ENCODE measurements around the gene SKAP2. TPM values are rescaled to one million over a fixed set of nuclear protein-coding genes. Genes with fewer than 3 reads are reported as not detected.

The SKAP2 gene
- total RNA-seq, 1 donor from 2014 or later, result 50.2 TPM

GRCh38 chr7:26857506-26858240, 6.7 kb downstream of the SKAP2 start:
- DNase-seq (ENCODE audit: low spot score in 2 of 2), result no peak
- Histone ChIP-seq H3K4me3 (peak overlapping the region; percentile 37 to 51), H3K27me3 (no peaks in the 10 kb centered on the region), H3K36me3 (no peaks in the 10 kb centered on the region), H3K27ac (peak overlapping the region; percentile 37 to 45), H3K4me1 (peaks cover 0 to 2% of the 10 kb centered on the region in 2 donors), H3K9me3 (no peaks in the 10 kb centered on the region)
- no peak for TF ChIP-seq CTCF (IDR thresholded peaks at IDR 0.05)
- intact Hi-C loops (cut with DNase I), result loop anchor here (2.0 to 5.0 kb wide), 2 partner anchors 235 to 485 kb away; no protein-coding TSS in a partner anchor

- Histone ChIP-seq H3K9me3 (no peaks in the 10 kb centered on the region), H3K27me3 (no peaks in the 10 kb centered on the region), H3K4me3 (peak overlapping the region; percentile 37 to 51), H3K36me3 (no peaks in the 10 kb centered on the region), H3K27ac (peak overlapping the region; percentile 37 to 45), H3K4me1 (peaks cover 0 to 2% of the 10 kb centered on the region in 2 donors)
- no peak for TF ChIP-seq CTCF (IDR thresholded peaks at IDR 0.05)
- DNase-seq (ENCODE audit: low spot score in 2 of 2), result no peak
- intact Hi-C loops (cut with DNase I), result loop anchor here (2.0 to 5.0 kb wide), 2 partner anchors 236 to 485 kb away; no protein-coding TSS in a partner anchor
Observed at GRCh38 chr7:26857170-26857505, 7.3 kb downstream of the SKAP2 start.

- intact Hi-C loops (cut with DNase I), result loop anchor here (2.0 to 5.0 kb wide), 2 partner anchors 236 to 484 kb away; no protein-coding TSS in a partner anchor
- Histone ChIP-seq H3K27me3 (no peaks in the 10 kb centered on the region), H3K27ac (peak overlapping the region in 1 of 2 donors; percentile 14), H3K4me3 (peak overlapping the region in 1 of 2 donors; percentile 7), H3K4me1 (peaks cover 0 to 2% of the 10 kb centered on the region in 2 donors), H3K9me3 (no peaks in the 10 kb centered on the region), H3K36me3 (no peaks in the 10 kb centered on the region)
- no peak for DNase-seq (ENCODE audit: low spot score in 2 of 2)
- no peak for TF ChIP-seq CTCF (IDR thresholded peaks at IDR 0.05)
Observed at GRCh38 chr7:26856176-26856985, 8.0 kb downstream of the SKAP2 start.

GRCh38 chr7:26854876-26855855, 9.2 kb downstream of the SKAP2 start:
- H3K27ac ChIP-seq, result no peak overlapping the region

More at GRCh38 chr7:26854876-26855855, 9.2 kb downstream of the SKAP2 start:
- H3K36me3 ChIP-seq, result no peaks in the 10 kb centered on the region
- TF ChIP-seq CTCF (IDR thresholded peaks at IDR 0.05), result no peak
- no peaks in the 10 kb centered on the region for H3K27me3 ChIP-seq
- H3K9me3 ChIP-seq, result no peaks in the 10 kb centered on the region
- H3K4me1 ChIP-seq, result peaks cover 0 to 2% of the 10 kb centered on the region in 2 donors
- no peak overlapping the region for H3K4me3 ChIP-seq
- intact Hi-C loops (cut with DNase I), result loop anchor here (2.0 to 5.0 kb wide), 2 partner anchors 288 to 483 kb away; partner anchors contain the start of gene HOXA5
- no peak for DNase-seq (ENCODE audit: low spot score in 2 of 2)
